GM23248 (cell line): Measurements from ENCODE around the gene TRIM68. TPM values are rescaled to one million over a fixed set of nuclear protein-coding genes. Genes with fewer than 3 reads are reported as not detected.

ENCODE experiments used
- DNase-seq: peaks from one replicate; pipeline ENCODE4 v3.0.0-alpha.2; 2015
- H2AFZ ChIP-seq: fragments of 200-600 bp; sonication (generic); 2 replicates; pipeline ENCODE4 v1.6.1; 2016; ENCODE audit warnings: antibody characterized with exemption
- H3F3A ChIP-seq: fragments of 200-600 bp; sonication (generic); 2 replicates; pipeline ENCODE4 v1.6.1; 2016; ENCODE audit warnings: mild to moderate bottlenecking, antibody characterized with exemption, mixed run types; ENCODE audit not compliant: insufficient read depth
- H3K27ac ChIP-seq: fragments of 200-600 bp; sonication (generic); 2 replicates; pipeline ENCODE4 v1.5.1; 2016; ENCODE audit warnings: mild to moderate bottlenecking
- H3K27me3 ChIP-seq: fragments of 200-600 bp; sonication (generic); replicated peaks from 2 replicates; pipeline ENCODE4 v1.6.1; 2016; ENCODE audit warnings: mild to moderate bottlenecking; ENCODE audit not compliant: insufficient read depth
- H3K36me3 ChIP-seq: fragments of 200-600 bp; sonication (generic); 2 replicates; pipeline ENCODE4 v1.6.1; 2016; ENCODE audit warnings: low read depth, mild to moderate bottlenecking
- H3K4me1 ChIP-seq: fragments of 200-600 bp; sonication (generic); 2 replicates; pipeline ENCODE4 v1.6.1; 2016; ENCODE audit warnings: mild to moderate bottlenecking; ENCODE audit not compliant: insufficient read depth
- H3K4me2 ChIP-seq: fragments of 200-600 bp; sonication (generic); one replicate; pipeline ENCODE4 v1.6.1; 2016; ENCODE audit warnings: mild to moderate bottlenecking; ENCODE audit not compliant: unreplicated experiment
- H3K4me3 ChIP-seq: fragments of 200-600 bp; sonication (generic); 2 replicates; pipeline ENCODE4 v1.5.1; 2016; ENCODE audit warnings: mild to moderate bottlenecking
- H3K79me2 ChIP-seq: fragments of 200-600 bp; sonication (generic); 2 replicates; pipeline ENCODE4 v1.6.1; 2016; ENCODE audit warnings: mild to moderate bottlenecking; ENCODE audit not compliant: insufficient read depth
- H3K9ac ChIP-seq: fragments of 200-600 bp; sonication (generic); 2 replicates; pipeline ENCODE4 v1.6.1; 2016; ENCODE audit warnings: mild to moderate bottlenecking
- H3K9me2 ChIP-seq: fragments of 200-600 bp; sonication (generic); 2 replicates; pipeline ENCODE4 v1.6.1; 2016; ENCODE audit warnings: mixed run types, mild to moderate bottlenecking, moderate library complexity; ENCODE audit not compliant: insufficient read depth
- H3K9me3 ChIP-seq: fragments of 200-600 bp; sonication (generic); one replicate; pipeline ENCODE4 v1.6.1; 2017; ENCODE audit warnings: low read depth
- H4K20me1 ChIP-seq: fragments of 200-600 bp; sonication (generic); 2 replicates; pipeline ENCODE4 v1.6.0; 2016; ENCODE audit not compliant: insufficient read depth
- EZH2 ChIP-seq: fragments of 200-600 bp; sonication (generic); IDR thresholded peaks from 2 replicates; pipeline ENCODE4 v1.6.1; 2018; ENCODE audit warnings: antibody characterized with exemption, mild to moderate bottlenecking; ENCODE audit not compliant: insufficient read depth, poor library complexity, severe bottlenecking
- EZH2phosphoT487 ChIP-seq: fragments of 200-600 bp; sonication (generic); IDR thresholded peaks from 2 replicates; pipeline ENCODE4 v1.6.1; 2018; ENCODE audit warnings: antibody characterized with exemption, moderate library complexity, mild to moderate bottlenecking, low read depth; ENCODE audit not compliant: insufficient read depth
- WGBS, 2 experiments: methylation state at CpG; one replicate each; pipeline ENCODE4 v1.1.6; 2015 to 2017; ENCODE audit warnings: low lambda C conversion rate in 2 of 2, low coverage in 1 of 2; ENCODE audit errors: missing lambda C conversion rate in 2 of 2; 5-methylcytosine and 5-hydroxymethylcytosine counted together
- in situ Hi-C: fragments of 300-500 bp; cut with MboI; formaldehyde crosslinking; loops from 2 replicates; pipeline ENCODE4 v1.15.0; 2020
- polyA plus RNA-seq: library from polyadenylated mRNA; unstranded; fragments of >200 nt; fragmentation: Nextera tagmentation; extraction: Ambion mirVana; gene quantifications from 2 replicates; pipeline ENCODE4 v1.2.1, GENCODE V29; 2016
- total RNA-seq: library from RNA; depleted of rRNA; stranded (reverse); fragments of >200 nt; shearing (Covaris generic); gene quantifications from 2 replicates; pipeline ENCODE4 v1.2.3, GENCODE V29; 2014

Gene TRIM68
- total and polyA plus RNA-seq, 2 experiments from 2014 or later: 5.1 to 15.2 TPM

DNA sequence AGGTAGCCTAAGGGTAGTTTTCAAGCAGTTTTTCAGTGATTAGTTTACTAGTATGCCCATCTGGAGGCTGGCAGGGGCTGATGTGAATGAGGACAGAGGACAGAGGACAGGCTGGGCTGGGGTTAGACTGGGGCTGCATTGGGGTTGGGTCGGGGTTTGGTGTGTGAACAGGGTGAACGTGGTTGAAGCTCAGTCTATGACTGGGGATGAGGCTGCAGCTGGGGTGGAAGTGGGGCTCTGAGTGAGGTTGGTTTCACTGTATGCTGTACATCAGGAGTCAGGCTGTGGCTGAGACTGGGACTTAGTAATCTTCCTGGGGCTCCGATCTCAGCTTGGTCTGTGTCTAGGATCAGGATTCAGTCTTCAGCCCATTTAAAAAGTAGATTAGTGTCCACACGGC, 36.2 kb upstream of the TRIM68 start:
- Histone ChIP-seq H3K9ac (no peak overlapping the region), H3K4me2 (no peak overlapping the region), H3K36me3 (no peaks in the 10 kb centered on the region), H3K27ac (no peak overlapping the region), H2AFZ (no peak overlapping the region), H3K4me1 (no peaks in the 10 kb centered on the region), H3K9me3 (no peaks in the 10 kb centered on the region), H4K20me1 (no peaks in the 10 kb centered on the region), H3F3A (no peaks in the 10 kb centered on the region), H3K4me3 (no peak overlapping the region), H3K27me3 (no peaks in the 10 kb centered on the region), H3K79me2 (no peaks in the 10 kb centered on the region), H3K9me2 (no peaks in the 10 kb centered on the region)
- DNase-seq: no peak
- in situ Hi-C loops: loop anchor here (10.0 to 25.0 kb wide), 2 partner anchors 361 to 743 kb away; partner anchors contain the start of gene OR51M1
- 26 to 31% methylated on average over 3 to 4 of the region's 4 CpGs for WGBS, 2 experiments
- TF ChIP-seq EZH2 (no peak), EZH2phosphoT487 (no peak)

DNA sequence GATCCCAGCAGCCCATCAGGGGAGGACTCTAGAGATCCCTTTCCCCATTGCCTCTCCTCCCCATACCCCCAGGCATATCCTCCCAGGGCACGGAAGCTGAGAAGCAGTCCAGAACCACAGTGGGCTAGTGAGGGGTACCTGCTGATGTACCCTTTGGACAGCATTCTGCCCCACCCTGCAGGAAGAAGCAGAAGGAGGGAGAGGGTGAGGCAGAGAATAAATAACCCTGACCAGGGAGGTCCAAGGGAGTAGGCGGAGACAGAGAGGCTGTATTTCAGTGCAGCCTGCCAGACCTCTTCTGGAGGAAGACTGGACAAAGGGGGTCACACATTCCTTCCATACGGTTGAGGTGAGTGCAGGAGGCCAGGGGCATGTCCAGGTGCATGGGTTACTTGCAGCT, 35.7 kb upstream of the TRIM68 start, which contains the start of gene OR51E1:
Gene OR51E1 (plus strand): TSS at position 301 of the 400 bp plus-strand sequence. CDS start 8,545 bp downstream, outside the sequence.
- Histone ChIP-seq H3K4me1 (no peaks in the 10 kb centered on the region), H3K4me2 (no peak within 1 kb of the TSS), H3K9ac (no peak within 1 kb of the TSS), H3K9me3 (no peaks in the 10 kb centered on the region), H3K27me3 (no peaks in the 10 kb centered on the region), H2AFZ (no peak within 1 kb of the TSS), H3K9me2 (no peaks in the 10 kb centered on the region), H3F3A (no peaks in the 10 kb centered on the region), H3K27ac (no peak within 1 kb of the TSS), H3K4me3 (no peak within 1 kb of the TSS), H3K36me3 (no peaks in the 10 kb centered on the region), H3K79me2 (no peaks in the 10 kb centered on the region), H4K20me1 (no peaks in the 10 kb centered on the region)
- no peak for DNase-seq
- 43 to 48% methylated on average over 3 of the region's 3 CpGs for WGBS, 2 experiments
- in situ Hi-C loops: loop anchor here (10.0 to 25.0 kb wide), 2 partner anchors 361 to 744 kb away; partner anchors contain the start of gene OR51M1
- TF ChIP-seq EZH2 (no peak), EZH2phosphoT487 (no peak)

DNA sequence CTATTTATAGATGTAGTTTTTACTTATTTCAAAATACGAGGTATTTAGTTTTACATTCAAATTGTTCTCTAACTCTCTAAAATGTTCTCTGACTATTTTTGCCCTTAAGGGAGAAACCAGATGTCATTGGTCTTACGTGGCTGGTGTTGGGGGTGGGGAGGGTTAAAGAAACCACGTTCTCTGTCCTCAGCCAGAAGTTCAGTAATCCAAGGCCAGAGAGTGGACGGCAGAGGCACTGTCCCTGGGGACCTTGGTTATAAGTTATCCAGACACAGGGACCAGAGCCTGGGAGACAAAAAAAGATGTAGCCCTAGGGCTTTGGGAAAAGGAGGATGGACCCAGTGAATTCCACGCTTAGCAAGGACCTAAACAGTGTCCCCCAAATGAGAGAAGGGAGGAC, 35.0 kb upstream of the TRIM68 start:
- Histone ChIP-seq H3K9me2 (no peaks in the 10 kb centered on the region), H3F3A (no peaks in the 10 kb centered on the region), H3K27ac (no peak overlapping the region), H3K36me3 (no peaks in the 10 kb centered on the region), H3K9ac (no peak overlapping the region), H3K27me3 (peaks cover 3% of the 10 kb centered on the region; the same call in 1 of the 2 replicates), H3K4me1 (no peaks in the 10 kb centered on the region), H4K20me1 (no peaks in the 10 kb centered on the region), H3K79me2 (no peaks in the 10 kb centered on the region), H2AFZ (no peak overlapping the region), H3K9me3 (no peaks in the 10 kb centered on the region), H3K4me2 (no peak overlapping the region), H3K4me3 (no peak overlapping the region)
- no peak for DNase-seq
- in situ Hi-C loops: loop anchor here (10.0 to 25.0 kb wide), 2 partner anchors 362 to 744 kb away; partner anchors contain the start of gene OR51M1
- 16 to 25% methylated on average over 5 of the region's 5 CpGs for WGBS, 2 experiments
- no peak for TF ChIP-seq EZH2phosphoT487
- TF ChIP-seq EZH2: no peak

DNA sequence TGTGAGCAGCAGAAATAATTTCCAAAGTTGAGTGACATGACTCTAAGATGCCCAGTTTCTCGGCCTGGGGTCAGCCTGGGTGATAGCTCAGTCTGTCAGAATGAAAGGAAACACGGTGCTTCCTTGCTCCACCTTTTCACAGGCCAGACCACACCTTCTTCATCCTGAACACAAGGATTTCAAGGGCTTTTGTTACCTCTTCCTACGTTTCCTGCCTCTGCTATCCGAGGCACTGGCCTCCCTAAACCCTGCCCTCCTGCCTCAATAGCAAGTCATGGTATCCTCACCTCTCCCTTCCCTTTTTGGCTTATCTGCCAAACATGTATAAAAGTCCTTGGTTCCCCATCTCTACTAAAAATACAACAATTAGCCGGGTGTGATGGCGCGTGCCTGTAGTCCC, 34.0 kb upstream of the TRIM68 start:
- no peak overlapping the region for H3K4me3 ChIP-seq
- no peak overlapping the region for H2AFZ ChIP-seq
- no peaks in the 10 kb centered on the region for H3K9me3 ChIP-seq
- H3F3A ChIP-seq: no peaks in the 10 kb centered on the region
- H3K9me2 ChIP-seq: no peaks in the 10 kb centered on the region
- in situ Hi-C loops: loop anchor here (10.0 to 25.0 kb wide), 2 partner anchors 363 to 745 kb away; partner anchors contain the start of gene OR51M1
- TF ChIP-seq EZH2 (no peak), EZH2phosphoT487 (no peak)
- no peak overlapping the region for H3K27ac ChIP-seq
- no peak for DNase-seq
- WGBS, 2 experiments: 31 to 44% methylated on average over 7 of the region's 7 CpGs
- H3K4me1 ChIP-seq: no peaks in the 10 kb centered on the region
- no peaks in the 10 kb centered on the region for H4K20me1 ChIP-seq
- no peak overlapping the region for H3K9ac ChIP-seq
- peaks cover 10% of the 10 kb centered on the region; the same call in 1 of the 2 replicates for H3K27me3 ChIP-seq
- no peak overlapping the region for H3K4me2 ChIP-seq
- no peaks in the 10 kb centered on the region for H3K79me2 ChIP-seq
- H3K36me3 ChIP-seq: no peaks in the 10 kb centered on the region
